GM12878 (cell line): ENCODE measurements around the gene CRYGC. TPM values are rescaled to one million over a fixed set of nuclear protein-coding genes. Genes with fewer than 3 reads are reported as not detected.

Source experiments
- BCL11A ChIP-seq: IDR thresholded peaks from 2 replicates; pipeline ENCODE4 v1.6.1; 2011; ENCODE audit warnings: low read depth, low read length
- BRCA1 ChIP-seq: IDR thresholded peaks from 2 replicates; pipeline ENCODE4 v1.6.1; 2011; ENCODE audit warnings: low read depth, low read length, improper control_type of control experiment
- CHD1 ChIP-seq: IDR thresholded peaks from 2 replicates; pipeline ENCODE4 v1.6.1; 2012; ENCODE audit warnings: low read depth, low read length, improper control_type of control experiment
- EP300 ChIP-seq, 2 experiments: fragments of 150-350 bp in 1 of 2; IDR thresholded peaks; 2 replicates each; pipeline ENCODE4 v1.6.1; 2011 to 2012; ENCODE audit warnings: low read depth in 2 of 2, low read length in 2 of 2, borderline replicate concordance in 1 of 2, improper control_type of control experiment in 1 of 2, inconsistent platforms in 1 of 2; ENCODE audit not compliant: control insufficient read depth in 1 of 2
- ESRRA ChIP-seq: IDR thresholded peaks from 2 replicates; pipeline ENCODE4 v1.6.1; 2012; ENCODE audit warnings: mild to moderate bottlenecking, low read length, improper control_type of control experiment
- KAT2A ChIP-seq: conservative IDR thresholded peaks from 2 replicates; pipeline ENCODE4 v1.6.1; 2011; ENCODE audit warnings: low read depth, low read length; ENCODE audit not compliant: control insufficient read depth
- MLLT1 ChIP-seq: fragments of 450-650 bp; IDR thresholded peaks from 2 replicates; pipeline ENCODE4 v1.6.1; 2016; ENCODE audit warnings: mild to moderate bottlenecking
- REST ChIP-seq: IDR thresholded peaks from 2 replicates; pipeline ENCODE4 v1.6.1; 2012; ENCODE audit warnings: mild to moderate bottlenecking, low read depth, low read length
- SIX5 ChIP-seq: IDR thresholded peaks from 2 replicates; pipeline ENCODE4 v1.6.1; 2011; ENCODE audit warnings: mild to moderate bottlenecking, low read depth, low read length, moderate library complexity; ENCODE audit not compliant: severe bottlenecking
- USF2 ChIP-seq: IDR thresholded peaks from 2 replicates; pipeline ENCODE4 v1.6.1; 2011; ENCODE audit warnings: low read depth, low read length, improper control_type of control experiment, borderline replicate concordance
- ZNF622 ChIP-seq: fragments of 450-650 bp; IDR thresholded peaks from 2 replicates; pipeline ENCODE4 v1.6.1; 2017; ENCODE audit warnings: mild to moderate bottlenecking, inconsistent platforms
- polyA plus RNA-seq, 11 experiments: library from polyadenylated mRNA; depleted of rRNA in 4 of 11; unstranded in 6 of 11; stranded (reverse) in 5 of 11; fragments of >200 nt; fragmentation: Nextera tagmentation in 4 of 11; fragmentation: Illumina TruSeq in 1 of 11; extraction: Ambion mirVana in 4 of 11; extraction: Trizol in 1 of 11; gene quantifications; 1 replicate in 1 of 11; 2 replicates in 10 of 11; pipeline versions ENCODE4 v1.2.1 to v1.2.3, GENCODE V29; 2011 to 2016; ENCODE audit warnings: inconsistent platforms in 2 of 11, missing spikeins in 2 of 11, low read depth in 1 of 11
- total RNA-seq, 4 experiments: library from RNA; depleted of rRNA in 3 of 4; stranded (reverse); fragments of >200 nt in 3 of 4; fragmentation: Illumina TruSeq in 1 of 4; extraction: Trizol in 1 of 4; gene quantifications; 2 replicates each; pipeline versions ENCODE4 v1.2.1 to v1.2.3, GENCODE V29; 2013 to 2021

Gene CRYGC
- total and polyA plus RNA-seq, 10 of the 15 experiments (the other 5 are each of a cell fraction or from before 2014, with no cell fraction given) = not detected

DNA sequence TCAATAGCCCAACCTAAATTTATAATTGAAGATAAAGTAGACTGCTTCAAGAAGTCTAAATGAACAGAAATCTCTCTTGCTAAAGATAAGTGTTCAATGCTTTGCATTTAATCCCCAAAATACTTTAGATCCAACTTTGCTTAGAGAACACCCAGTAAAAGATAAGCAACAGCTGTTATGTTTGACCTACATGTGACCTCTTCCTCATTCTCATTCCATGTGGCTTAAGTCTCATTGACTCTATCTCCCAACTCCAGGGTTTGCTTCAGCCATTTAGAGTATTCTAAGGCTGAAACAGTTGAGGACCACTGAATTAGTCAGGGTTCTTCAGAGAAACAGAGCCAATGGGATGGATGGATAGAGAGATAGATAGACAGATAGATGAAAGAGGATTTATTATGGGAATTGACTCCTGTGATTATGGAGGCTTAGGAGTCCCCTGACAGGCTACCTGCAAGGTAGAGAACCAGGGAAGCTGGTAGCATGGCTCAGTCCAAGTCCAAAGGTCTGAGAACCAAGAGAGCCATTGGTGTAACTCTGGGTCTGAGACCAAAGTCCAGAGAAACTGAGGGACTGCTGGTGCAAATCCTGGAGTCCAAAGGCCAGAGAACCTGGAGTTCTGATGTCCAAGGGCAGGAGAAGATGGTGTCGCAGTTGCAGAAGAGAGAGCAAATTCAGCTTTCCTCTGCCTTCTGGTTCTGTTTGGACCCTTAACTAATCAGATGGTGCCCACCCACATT, 37.4 kb downstream of the CRYGC start (continued):
- TF ChIP-seq REST = no peak
- no peak for TF ChIP-seq USF2
- no peak for TF ChIP-seq ZNF622
- TF ChIP-seq BCL11A = no peak
- no peak for TF ChIP-seq ESRRA
- TF ChIP-seq CHD1 = no peak
- TF ChIP-seq MLLT1 = no peak
- TF ChIP-seq EP300 (IDR thresholded peaks at IDR 0.05; ENCODE audit: borderline replicate concordance in 1 of 2, control insufficient read depth in 1 of 2, low read depth in 2 of 2, low read length in 2 of 2) = no peak
- TF ChIP-seq SIX5 = no peak
- no peak for TF ChIP-seq KAT2A
- no peak for TF ChIP-seq BRCA1
